ENCODE data around the gene KCNQ1OT1.

The KCNQ1OT1 gene

DNA sequence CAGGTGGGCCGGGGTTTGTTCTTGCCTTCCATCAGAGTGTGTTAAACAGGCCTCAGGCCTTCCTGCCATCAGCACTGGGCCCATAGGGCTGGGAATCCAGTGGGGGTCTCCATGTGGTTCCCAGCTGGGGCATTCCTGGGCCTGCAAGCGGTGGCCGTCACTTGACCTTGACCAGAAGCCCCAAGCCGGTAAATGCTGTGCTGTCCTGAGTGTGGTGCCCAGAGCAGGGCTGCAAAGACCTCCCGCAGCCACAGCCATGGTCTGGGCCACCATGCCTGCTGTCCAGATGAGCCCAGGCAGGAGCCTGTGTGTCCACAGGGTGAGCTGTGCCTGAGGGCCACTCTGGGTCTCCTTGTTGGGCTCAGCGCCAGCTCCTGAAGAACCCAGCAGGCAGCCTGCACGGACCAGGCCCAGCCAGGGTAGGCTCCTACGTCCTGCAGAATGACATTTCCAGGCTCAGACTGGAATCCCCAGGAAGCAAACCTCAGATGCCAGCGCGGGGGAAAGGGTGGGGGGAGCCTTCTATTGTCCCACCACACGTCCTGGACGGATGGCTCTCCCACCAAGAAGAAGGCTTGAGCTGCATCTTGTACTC is 117.3 kb downstream of the KCNQ1OT1 start:
- no peak for DNase-seq (ENCODE audit: low read depth)

DNA sequence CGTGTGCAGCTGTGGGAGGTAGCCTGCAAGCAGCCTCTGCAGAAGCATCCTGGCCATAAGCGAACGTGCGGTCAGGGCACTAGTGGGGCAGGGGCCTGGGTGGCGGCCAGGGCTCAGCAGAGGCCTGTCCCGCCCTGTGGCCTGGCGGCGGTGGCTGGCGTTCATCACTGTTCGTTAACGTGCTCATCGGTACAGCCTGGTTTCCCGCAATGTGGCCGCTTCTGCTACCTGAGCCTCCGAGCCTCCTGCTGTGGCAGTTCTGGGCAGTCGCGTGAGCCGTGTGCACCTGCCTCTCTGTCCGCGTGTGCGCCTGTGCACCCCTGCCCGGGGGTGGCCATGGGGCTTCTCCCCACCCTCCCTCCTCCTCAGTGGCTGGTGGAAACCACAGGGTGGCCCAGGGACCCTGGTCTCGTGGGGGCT is 117.9 kb downstream of the KCNQ1OT1 start:
- no peak for DNase-seq (ENCODE audit: low read depth)

DNA sequence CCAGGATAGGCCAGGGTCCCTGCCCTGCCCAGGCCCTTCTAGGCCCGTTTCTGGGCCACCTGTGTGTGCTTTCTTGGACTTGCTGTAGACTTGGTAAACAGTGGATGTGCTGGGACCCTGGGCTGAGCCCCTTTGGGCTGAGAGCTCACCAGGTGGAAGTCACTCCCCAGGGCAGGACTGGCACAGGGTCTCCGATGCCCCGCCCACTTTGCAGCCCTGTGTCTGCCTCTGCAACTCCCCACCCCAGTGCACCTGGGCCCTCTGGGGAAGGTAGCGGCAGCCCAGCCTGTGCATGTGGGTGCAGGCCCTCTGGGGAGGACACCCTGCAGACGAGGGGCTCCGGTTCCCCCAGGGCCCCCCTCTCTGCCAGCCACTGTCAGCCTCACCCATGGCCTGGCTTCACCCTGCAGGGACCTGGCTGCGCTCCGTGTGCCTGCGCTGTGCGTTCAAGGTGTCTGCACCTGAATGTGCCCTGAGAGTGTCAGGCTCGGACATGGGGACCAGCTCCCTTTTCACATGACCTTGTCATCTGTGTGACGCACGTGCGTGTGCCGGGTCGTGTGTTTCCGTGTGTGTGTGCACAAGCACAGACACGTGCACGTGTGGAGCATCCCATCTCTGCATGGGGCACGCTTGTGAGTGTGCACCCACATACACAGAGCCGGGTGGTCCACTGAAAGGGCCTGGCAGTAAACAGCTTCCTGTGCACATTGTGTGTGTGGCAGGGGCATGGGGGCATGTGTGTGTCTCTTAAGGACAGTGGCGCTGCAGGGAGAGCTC is 118.5 kb downstream of the KCNQ1OT1 start:
- no peak for DNase-seq (ENCODE audit: low read depth)

DNA sequence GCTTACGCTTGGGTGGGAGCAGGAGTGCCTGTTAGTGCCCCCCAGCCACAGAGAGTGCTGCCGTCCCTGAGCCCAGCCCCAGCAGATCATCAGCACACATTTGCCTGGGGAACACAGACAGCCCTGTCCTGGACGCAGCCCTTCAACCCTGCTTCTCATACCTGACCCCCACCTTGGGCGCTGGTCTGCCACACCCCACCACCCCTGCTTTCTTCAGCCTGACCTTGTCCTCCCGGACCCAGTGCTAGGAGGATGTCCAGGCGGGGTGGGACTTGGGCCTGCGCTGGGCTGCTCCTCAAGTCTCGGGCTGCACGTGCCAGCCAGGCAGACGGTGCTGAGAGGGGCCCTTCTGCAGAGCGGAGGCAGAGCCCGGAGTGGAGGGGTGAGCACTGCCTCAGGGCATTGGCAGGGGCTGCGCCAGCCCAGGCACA is 119.2 kb downstream of the KCNQ1OT1 start:
- no peak for DNase-seq (ENCODE audit: low read depth)

DNA sequence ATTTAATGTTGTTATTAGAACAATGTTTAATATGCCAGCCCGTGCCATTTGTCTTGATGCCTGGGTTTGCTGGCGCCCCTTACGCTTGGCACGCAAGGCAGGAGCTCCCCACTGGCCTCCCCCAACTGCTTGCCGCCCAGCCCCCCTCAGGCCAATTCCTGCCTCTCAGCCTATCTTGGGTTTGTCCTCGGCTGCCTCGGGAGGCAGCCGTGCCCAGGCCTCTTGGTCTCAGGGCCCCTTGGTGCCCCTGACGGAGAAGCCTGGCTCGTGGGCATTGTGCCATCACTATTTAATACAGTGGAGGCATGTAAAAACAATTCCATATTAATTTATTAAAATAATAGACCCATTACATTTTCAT is 119.8 kb downstream of the KCNQ1OT1 start:
- DNase-seq (ENCODE audit: low read depth) = no peak

DNA sequence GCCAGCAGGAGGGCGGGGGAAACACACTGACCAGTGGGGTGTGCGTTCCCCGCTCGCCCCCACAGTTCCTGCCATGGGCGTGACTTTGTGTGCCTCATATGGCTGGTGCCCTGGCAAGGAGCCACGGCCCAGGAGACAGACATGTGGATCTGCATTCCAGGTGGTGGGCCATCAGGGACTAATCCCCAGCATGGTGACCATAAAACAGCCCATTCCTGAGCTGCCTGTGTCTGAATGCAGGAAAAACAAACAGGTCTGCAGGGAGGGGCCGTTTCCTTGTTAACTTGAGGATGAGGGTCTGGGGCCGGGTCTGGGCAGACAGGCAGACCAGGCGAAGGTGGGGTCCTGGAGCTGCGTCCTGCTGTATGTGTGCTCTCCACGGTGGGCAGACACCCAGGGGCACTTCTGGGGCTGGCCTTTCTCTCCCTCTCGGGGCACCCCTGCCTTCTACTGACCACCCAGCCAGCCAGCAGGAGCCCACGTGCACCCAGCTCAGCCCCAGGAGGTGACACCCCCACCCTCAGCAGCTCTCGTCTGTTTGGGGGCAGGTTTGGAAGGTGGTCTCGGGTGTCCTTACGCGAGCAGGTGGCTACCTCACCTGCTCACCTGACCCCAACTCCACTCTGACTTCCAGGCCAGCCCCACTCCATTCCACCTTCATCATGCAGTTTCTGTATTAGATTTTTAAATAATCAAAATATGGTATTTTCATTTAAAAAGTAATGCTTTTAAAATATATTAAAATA is 120.3 kb downstream of the KCNQ1OT1 start:
- no peak for DNase-seq (ENCODE audit: low read depth)

DNA sequence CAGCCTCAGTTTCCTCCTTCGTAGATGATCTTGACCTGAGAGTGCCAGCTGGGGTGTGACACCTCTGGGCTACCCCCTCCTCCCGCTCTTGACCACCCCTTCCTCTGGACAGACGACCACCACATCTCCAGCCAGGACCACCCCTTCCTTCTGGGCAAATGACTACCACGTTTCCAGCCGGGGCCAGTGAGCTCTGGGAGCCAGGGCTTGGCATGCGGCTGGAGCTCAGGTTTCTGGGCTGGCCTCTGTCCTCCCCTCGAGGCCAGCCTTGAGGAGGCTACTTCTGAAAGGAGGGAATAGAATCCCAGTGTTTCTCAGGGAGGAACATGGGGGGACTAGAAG is 120.9 kb downstream of the KCNQ1OT1 start:
- no peak for DNase-seq (ENCODE audit: low read depth)

DNA sequence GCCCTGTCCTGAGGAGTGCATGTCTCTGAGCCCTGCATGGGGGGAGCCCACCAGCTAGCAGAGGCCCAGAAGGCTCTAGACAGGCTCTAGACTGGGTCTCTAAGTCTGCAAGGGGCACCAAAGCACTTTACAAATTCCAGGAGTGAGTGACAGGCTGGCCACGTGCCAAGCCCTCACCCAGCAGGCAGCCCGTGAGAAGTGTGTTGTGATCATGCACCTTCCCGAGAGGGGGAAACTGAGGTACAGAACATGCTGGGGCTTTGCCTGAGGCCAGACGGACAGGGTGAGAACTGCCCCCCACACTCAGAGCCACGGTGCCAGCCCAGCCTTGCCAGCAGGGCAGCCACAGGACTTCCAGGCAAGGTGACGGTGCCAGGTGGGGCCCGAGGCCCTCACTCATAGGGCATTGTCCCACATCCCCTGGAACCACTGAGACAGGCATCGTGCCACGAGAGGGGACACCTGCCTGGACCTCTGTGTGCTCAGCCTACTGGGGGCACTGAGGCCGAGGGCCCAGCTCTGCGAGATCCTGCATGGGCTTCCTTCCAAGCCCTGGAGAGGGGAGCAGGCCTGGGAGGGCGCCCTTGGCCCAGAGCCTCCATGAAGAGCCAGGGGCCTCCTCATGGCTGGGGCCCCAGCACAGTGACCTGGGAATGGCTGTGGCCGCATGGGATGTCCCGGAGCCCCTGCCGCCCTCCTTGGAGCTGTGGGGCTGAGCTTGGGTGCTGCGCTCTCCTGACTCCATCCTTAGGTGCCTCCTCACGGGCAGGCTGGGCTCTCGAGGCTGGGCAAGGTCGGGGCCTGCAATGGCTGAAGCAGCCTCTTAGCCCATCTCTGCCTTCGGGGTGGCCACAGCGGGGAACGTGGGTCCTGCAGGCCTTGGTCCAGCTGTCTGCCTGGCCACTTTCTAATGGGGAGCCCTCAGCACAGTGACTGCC is 121.5 kb downstream of the KCNQ1OT1 start:
- DNase-seq (ENCODE audit: low read depth) = no peak

DNA sequence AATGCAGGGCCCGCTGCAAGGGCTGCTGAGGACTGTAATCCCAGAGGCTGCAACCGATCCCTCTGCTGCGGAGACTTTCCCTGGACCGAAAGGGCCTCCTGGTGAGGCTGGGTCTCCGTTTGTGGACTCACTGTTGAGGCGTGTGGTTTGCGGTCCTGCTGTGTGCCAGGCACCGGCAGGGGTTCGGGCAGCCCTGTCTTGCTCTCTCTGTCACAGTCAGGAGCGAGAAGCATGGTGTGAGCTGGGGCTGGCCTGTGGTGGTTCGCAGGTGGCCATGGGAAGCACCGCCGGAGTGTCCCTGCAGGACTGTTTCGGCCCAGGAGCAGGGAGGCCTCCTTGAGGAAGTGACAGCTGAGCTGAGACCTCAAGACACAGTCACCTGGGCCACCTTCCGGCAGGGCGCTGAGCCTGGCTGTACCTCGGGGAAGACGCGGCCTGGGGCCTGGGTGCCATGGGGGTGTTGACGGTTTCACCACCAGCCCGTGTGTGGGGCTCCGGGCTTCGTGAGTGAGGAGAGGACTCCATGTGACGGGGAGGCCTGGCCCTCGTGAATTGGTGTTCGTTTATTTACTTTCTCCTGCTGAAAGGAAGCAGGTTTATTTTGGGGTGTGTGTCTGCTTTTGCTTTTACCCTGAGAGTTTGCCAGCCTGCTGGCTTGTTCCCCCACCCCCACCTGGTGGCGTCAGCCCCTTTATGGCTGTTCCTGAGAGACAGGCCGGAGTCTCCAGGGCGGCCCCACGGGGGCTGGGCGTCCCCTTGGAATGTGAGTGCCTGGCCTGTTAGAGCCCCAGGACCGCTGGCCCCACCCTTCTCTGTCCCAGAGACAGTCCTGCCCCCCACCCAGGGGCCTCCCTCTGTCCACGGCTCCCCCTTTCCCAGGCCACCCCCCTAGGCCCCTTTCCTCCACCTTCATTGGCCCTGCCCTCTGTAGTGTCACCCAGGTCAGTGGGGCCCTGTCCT is 122.5 kb downstream of the KCNQ1OT1 start:
- no peak for DNase-seq (ENCODE audit: low read depth)

DNA sequence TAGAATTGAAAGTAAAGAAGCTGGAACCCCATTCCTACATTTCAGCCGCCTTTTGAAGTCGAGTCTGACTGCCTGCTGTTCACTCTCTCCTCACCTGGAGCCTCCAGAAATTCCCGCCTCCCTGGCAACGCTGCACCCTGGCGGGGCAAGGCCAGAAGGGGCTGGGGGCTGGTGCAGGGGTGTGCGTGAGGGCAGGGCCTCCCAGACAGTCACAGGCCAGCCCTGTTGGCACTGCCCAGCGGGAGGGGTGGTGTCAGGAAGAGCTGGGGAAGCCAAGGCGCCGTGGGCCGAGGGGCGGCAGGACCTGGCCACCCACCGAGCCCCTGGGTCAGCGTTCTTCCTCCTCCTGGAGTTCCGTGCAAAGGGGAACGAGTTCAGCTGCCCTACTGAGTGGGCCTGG is 123.2 kb downstream of the KCNQ1OT1 start:
- DNase-seq (ENCODE audit: low read depth) = no peak

DNA sequence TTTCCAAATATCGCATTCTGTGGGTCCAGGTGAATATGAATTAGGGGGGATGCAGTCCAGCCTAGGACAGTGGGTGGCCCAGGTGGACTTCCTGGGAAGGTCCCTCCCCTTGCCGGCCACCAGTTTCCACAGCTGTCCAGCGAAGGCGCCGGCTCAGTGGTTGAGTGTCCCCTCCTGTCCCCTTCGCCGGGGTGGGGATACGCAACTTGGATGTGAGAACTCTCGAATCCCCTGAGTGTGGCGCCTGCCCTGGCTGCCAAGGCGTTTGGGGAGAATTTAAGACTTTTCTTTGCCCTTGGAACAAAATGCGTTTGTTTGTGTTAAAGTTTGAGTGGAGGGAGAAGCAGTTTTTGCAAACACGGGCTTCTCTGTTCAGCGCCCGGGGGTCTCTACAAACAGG is 123.7 kb downstream of the KCNQ1OT1 start:
- DNase-seq (ENCODE audit: low read depth) = no peak

DNA sequence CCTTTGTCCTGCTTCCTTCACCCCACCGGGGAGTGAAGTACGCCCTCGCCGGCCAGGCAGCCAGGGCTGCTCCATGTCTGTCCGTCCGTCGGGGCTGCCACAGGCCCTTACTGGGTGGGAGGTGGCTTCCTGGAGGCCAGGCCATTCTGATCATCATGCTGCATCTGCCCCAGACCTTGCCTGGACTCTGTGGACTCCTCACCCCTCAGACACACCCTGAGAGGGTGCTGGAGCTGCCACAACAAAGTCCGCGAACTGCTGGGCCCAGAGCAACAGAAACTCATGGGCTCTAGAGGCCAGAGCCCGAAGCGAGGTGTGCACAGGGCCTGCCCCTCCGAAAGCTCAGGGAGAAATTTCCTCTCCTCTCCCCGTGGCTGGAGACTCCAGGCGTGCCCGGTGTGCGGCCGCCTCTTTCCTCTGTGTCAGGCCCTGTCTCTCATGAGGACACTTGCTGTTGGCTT is 124.2 kb downstream of the KCNQ1OT1 start:
- no peak for DNase-seq (ENCODE audit: low read depth)

DNA sequence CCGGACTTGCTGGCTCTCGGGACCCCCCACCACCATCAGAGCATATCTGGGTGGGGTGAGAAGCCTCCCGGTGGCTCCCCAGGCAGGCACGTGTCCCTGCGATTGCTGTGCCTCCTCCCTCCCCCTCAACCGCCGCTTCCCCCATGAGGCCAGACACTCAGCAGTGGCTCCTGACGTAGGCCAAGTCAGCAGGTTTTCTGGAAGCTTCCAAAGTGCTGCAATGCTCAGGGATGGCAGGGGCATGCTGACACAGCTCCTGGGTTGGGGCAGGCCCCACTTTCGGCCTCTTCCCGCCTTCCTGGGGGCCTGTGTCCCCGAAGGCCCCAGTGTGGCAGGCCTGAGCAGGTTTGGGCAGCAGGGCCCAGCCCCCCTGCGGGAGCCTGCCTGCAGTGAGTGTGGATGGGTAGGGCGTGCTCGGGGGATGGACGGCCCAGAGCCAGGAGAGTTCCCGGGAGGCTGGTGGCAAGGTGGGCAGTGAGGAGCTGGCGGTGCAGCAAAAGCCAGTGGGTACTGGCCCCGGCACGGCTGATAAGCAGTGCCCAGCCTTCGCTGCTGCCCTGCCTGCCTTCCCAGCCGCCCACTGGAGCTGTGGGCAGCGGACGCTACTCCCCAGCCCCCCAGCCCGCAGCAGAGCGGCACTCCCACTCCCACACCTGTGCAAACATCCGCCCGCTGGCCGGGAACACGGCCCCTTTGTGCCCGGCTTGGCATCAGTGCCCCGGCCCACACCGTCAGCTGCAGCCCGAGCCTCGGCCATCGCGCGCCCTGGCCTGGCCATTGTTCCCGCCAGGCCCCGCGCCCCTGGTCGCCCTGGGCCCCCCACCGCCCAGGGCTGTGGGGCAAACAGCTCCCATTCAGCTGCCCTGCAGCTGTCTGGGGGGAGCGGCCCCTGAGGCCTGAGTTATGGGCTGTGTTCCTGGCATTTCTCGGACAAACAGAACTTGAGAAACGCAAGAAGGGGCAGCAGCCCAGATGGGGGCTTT is 125.0 kb downstream of the KCNQ1OT1 start:
- DNase-seq (ENCODE audit: low read depth) = no peak

DNA sequence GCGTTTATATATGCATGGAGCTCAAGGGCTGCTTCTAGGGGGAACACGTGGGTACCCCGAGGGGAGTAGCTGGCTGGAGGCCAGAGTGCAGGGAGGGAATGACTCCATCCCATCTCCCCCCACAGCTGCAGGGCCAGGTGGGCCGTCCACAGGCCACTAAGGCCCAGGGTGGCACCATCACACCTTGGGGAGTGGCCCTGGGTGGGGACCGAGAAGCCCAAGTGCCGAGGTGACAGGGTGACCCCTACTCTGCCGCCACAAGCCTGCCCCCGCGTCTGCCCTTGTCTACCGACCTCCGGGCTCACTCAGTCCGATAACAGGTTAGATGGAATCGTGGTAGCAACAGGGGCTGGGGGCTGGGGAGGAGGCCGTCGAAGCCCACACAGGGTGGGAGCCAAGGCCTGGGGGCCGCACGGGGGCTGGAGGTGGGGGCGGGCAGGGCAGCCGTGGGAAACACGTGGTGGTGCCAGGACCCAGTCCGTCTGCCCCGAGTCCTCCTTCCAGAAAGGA is 125.7 kb downstream of the KCNQ1OT1 start:
- DNase-seq (ENCODE audit: low read depth) = no peak

DNA sequence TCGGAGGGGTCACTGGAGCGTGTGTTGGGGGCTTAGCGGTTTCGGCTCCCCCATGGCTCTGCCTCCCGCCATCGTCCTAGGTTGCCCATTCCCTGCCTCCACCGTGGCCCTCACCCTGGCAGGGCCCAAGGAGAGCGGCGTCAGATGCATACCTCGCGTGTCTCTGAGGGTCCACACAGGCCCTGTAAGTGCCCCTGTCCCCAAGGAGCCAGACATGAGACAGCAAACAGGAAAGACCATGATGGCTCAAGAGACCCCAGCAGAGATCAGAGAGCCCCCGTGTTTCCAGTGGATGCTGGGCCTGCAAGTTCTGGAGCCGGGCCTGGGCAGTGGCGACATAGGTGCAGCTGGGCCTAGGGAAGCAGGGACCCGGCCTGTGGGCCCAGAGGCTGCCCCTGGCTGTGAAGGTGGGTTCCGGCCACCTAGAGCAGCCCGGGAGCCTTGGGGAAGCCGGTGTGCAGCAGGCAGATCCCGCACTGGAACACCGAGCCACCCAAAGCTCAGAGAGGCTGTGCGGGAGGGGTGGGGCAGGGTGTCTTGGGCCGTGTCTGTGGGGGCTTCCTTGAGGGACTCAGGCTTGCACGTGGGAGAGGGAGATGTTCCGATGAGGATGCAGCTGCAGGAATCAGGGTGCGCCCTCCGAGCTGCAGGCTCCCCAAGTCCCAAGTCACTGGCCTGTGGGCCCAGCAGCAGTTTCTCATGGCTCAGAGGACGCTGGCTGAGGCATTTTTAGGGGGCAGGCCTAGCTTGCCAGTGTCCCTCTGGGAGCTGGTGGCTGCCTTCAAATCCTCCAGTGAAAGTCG is 126.4 kb downstream of the KCNQ1OT1 start:
- DNase-seq (ENCODE audit: low read depth) = no peak

DNA sequence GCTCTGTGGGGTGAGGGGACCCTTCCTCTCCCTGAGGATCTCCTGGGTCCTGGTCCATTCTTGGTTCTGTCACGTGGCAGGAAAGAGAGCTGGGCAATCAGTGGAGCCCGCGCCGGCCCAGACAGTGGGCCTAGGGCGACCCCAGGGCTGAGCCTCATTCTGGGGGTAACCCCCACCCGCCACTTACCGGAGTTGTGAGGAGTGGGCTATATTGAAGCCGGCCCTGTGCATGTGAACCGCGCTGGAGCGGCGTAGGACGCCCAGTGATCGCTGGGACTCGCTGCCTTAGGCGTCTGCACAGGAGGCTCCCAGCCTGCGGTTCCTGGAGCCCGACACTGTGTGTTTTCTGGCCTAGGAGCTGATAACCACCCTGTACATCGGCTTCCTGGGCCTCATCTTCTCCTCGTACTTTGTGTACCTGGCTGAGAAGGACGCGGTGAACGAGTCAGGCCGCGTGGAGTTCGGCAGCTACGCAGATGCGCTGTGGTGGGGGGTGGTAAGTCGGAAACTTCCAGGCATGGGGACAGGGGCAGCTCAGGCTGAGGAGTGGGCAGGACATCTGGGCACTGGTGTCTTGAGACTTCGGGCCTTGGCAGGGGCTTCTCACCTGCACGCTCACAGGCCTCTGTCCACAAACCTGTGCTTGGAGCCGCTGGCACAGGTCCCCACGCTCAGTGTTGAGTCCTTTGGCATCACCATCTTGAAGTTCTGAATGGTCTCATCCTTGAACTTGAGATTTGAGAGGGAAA is 127.1 kb downstream of the KCNQ1OT1 start:
- DNase-seq (ENCODE audit: low read depth) = no peak

DNA sequence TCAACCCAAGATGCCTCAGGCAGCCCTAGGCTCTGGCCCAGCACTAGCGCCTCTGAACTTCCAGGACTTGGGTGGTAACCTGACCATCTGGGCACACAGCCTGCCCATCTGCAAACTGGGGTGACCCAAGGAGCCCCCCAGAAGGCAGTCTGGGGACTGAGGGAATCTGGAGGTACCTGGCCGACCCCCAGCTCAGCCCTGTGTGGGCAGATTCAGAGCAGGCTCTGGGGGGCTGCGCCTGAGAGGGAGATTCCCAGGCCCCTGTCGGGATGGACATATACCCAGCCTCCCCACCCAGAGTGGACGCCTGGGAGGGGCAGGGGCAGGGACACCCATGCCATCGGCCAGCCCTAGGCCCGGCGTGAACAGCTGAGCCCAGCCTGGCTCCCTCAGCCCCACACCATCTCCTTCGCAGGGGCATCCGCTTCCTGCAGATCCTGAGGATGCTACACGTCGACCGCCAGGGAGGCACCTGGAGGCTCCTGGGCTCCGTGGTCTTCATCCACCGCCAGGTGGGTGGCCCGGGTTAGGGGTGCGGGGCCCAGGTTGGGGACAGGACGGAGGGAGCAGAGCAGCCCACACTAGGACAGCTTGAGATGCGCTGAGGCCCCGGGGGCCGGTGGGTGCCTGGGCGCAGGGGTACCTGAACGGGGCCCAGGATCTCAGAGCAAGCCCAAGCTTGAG is 128.1 kb downstream of the KCNQ1OT1 start:
- DNase-seq (ENCODE audit: low read depth) = no peak

Data from fibroblast of gingiva (primary cell).